ENCODE measurements around the gene CDH22.

CDH22 gene

GRCh38 chr20:46317685-46318177 lies 9.4 kb upstream of the CDH22 start:
- no peak for DNase-seq

GRCh38 chr20:46316984-46317684 lies 8.8 kb upstream of the CDH22 start:
- DNase-seq: no peak

GRCh38 chr20:46315311-46315710 lies 7.0 kb upstream of the CDH22 start:
- no peak for DNase-seq

GRCh38 chr20:46312945-46313861 lies 4.9 kb upstream of the CDH22 start:
- DNase-seq: no peak

GRCh38 chr20:46312075-46312944 lies 4.0 kb upstream of the CDH22 start:
- no peak for DNase-seq

- no peak for DNase-seq
These were observed 3.4 kb upstream of the CDH22 start for GRCh38 chr20:46311719-46312074.

- no peak for DNase-seq
These were observed 2.8 kb upstream of the CDH22 start for GRCh38 chr20:46311039-46311650.

GRCh38 chr20:46309945-46310344 lies 1.6 kb upstream of the CDH22 start:
- no peak for DNase-seq

- DNase-seq: no peak
These were observed 370 bp downstream of the CDH22 start for GRCh38 chr20:46307999-46308257.

- peak; percentile 70 to 77 for DNase-seq
These were observed 929 bp downstream of the CDH22 start for GRCh38 chr20:46307139-46307998.

GRCh38 chr20:46306743-46307138 lies 1.6 kb downstream of the CDH22 start:
- DNase-seq: no peak

- DNase-seq: no peak
These were observed 2.3 kb downstream of the CDH22 start for GRCh38 chr20:46305973-46306360.

- DNase-seq: no peak
These were observed 2.8 kb downstream of the CDH22 start for GRCh38 chr20:46305331-46305972.

- no peak for DNase-seq
These were observed 3.4 kb downstream of the CDH22 start for GRCh38 chr20:46304852-46305251.

GRCh38 chr20:46304361-46304760 lies 3.9 kb downstream of the CDH22 start:
- DNase-seq: no peak

GRCh38 chr20:46303176-46303956 lies 4.9 kb downstream of the CDH22 start:
- no peak for DNase-seq

- DNase-seq: no peak
These were observed 6.2 kb downstream of the CDH22 start for GRCh38 chr20:46302106-46302505.

- DNase-seq: no peak
These were observed 8.0 kb downstream of the CDH22 start for GRCh38 chr20:46300281-46300680.

GRCh38 chr20:46299078-46299477 lies 9.2 kb downstream of the CDH22 start:
- DNase-seq: no peak

- DNase-seq: no peak
These were observed 9.9 kb downstream of the CDH22 start for GRCh38 chr20:46298374-46298773.

Measured in activated CD4-positive, alpha-beta T cell treated with anti-CD3 and anti-CD28 coated beads for 4 hours (primary cell).